GM06990 (cell line): ENCODE results near the gene TALDO1.
"Not testable (repeated sequence)": the region's sequence is repeated elsewhere in the genome, so short reads cannot be mapped to it uniquely, and the experiment has no call there.

ENCODE experiments used
- DNase-seq: peaks from one replicate; pipeline ENCODE4 v3.0.0-alpha.2; 2011; ENCODE audit not compliant: insufficient read length; ENCODE audit errors: extremely low read depth
- H3K27me3 ChIP-seq: replicated peaks from 2 replicates; pipeline ENCODE4 v1.6.0; 2011; ENCODE audit warnings: low read length; ENCODE audit not compliant: control insufficient read depth, insufficient read depth
- H3K36me3 ChIP-seq: 2 replicates; pipeline ENCODE4 v1.5.1; 2011; ENCODE audit warnings: low read length; ENCODE audit not compliant: control insufficient read depth, insufficient read depth
- H3K4me3 ChIP-seq: replicated peaks from 2 replicates; pipeline ENCODE4 v1.5.1; 2011; ENCODE audit warnings: low read depth, mild to moderate bottlenecking, control low read depth, low read length
- CTCF ChIP-seq: IDR thresholded peaks from 2 replicates; pipeline ENCODE4 v1.5.1; 2011; ENCODE audit warnings: low read length, control low read depth, mild to moderate bottlenecking, inconsistent platforms; ENCODE audit not compliant: insufficient read depth, poor library complexity, severe bottlenecking

Gene TALDO1

GRCh38 chr11:727859-728748 lies 19.2 kb upstream of the TALDO1 start:
- Histone ChIP-seq H3K36me3 (no peaks in the 10 kb centered on the region), H3K4me3 (no peak overlapping the region), H3K27me3 (no peaks in the 10 kb centered on the region)
- peak; percentile 100 for TF ChIP-seq CTCF
- peak; percentile 75 for DNase-seq

GRCh38 chr11:728901-729491 lies 18.3 kb upstream of the TALDO1 start:
- H3K27me3 ChIP-seq = no peaks in the 10 kb centered on the region
- H3K36me3 ChIP-seq = no peaks in the 10 kb centered on the region
- no peak for TF ChIP-seq CTCF
- no peak overlapping the region for H3K4me3 ChIP-seq
- no peak for DNase-seq

- no peak for TF ChIP-seq CTCF
- no peaks in the 10 kb centered on the region for H3K36me3 ChIP-seq
- DNase-seq = no peak
These were observed 17.7 kb upstream of the TALDO1 start for GRCh38 chr11:729492-730074.

GRCh38 chr11:733072-733471 lies 14.2 kb upstream of the TALDO1 start:
- DNase-seq = no peak
- no peak overlapping the region for H3K4me3 ChIP-seq
- no peaks in the 10 kb centered on the region for H3K27me3 ChIP-seq

More at GRCh38 chr11:729492-730074, 17.7 kb upstream of the TALDO1 start:
- Histone ChIP-seq H3K4me3 (no peak overlapping the region), H3K27me3 (no peaks in the 10 kb centered on the region)

GRCh38 chr11:734541-734940 lies 12.7 kb upstream of the TALDO1 start:
- H3K27me3 ChIP-seq, DNase-seq, H3K4me3 ChIP-seq, H3K36me3 ChIP-seq: not testable (repeated sequence)

More at GRCh38 chr11:733072-733471, 14.2 kb upstream of the TALDO1 start:
- no peaks in the 10 kb centered on the region for H3K36me3 ChIP-seq
- TF ChIP-seq CTCF = no peak

- Histone ChIP-seq H3K36me3 (no peaks in the 10 kb centered on the region), H3K27me3 (no peaks in the 10 kb centered on the region), H3K4me3 (no peak overlapping the region)
- TF ChIP-seq CTCF = no peak
- no peak for DNase-seq
These were observed 9.9 kb upstream of the TALDO1 start for GRCh38 chr11:737366-737765.

- not testable (repeated sequence) for DNase-seq, H3K4me3 ChIP-seq, H3K27me3 ChIP-seq, H3K36me3 ChIP-seq
These were observed 9.4 kb upstream of the TALDO1 start for GRCh38 chr11:737899-738298.
